GM18505 (cell line): Measurements from ENCODE around the gene RGS2.

Source experiments
- ATAC-seq: cut with Tn5 transposase; IDR thresholded peaks from one replicate; pipeline ENCODE4 v1.9.1; 2021; ENCODE audit not compliant: unreplicated experiment
- POLR2A ChIP-seq: IDR thresholded peaks from 4 replicates; pipeline ENCODE4 v1.6.1; 2011; ENCODE audit warnings: borderline replicate concordance; ENCODE audit not compliant: insufficient read depth, insufficient read length; ENCODE audit errors: extremely low read depth

Gene RGS2, protein sequence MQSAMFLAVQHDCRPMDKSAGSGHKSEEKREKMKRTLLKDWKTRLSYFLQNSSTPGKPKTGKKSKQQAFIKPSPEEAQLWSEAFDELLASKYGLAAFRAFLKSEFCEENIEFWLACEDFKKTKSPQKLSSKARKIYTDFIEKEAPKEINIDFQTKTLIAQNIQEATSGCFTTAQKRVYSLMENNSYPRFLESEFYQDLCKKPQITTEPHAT

DNA sequence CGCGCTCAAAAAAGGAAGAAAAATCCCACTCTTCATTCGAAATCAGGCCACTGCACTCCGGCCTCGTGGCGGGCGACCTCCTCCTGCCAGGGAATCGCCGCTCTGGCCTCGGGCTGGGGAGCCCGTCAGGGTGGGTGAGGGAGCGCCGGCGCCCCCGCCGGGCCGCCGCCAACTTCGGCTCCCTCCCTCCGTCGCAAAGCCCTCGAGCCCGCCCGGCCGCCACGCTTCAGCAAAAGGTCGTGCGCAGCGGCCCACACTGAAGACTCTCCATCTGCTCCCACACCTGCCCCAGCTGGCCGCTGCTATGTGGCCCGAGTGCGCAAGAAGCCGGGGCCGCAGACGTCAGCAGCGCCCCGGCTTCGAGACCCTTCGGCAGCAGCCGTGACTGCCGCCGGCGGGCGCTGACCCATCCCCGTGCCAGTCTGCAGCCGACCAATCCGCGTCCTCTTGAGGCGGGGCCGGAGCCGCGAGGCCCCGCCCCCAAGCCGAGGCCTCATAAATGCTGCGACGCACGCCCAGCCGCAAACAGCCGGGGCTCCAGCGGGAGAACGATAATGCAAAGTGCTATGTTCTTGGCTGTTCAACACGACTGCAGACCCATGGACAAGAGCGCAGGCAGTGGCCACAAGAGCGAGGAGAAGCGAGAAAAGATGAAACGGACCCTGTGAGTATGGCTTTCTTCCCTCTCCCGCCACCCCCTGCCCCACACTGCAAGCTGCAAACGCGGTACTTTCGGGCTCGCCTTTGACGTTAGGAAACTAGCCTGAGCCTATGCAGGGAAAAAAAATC lies at the start of gene RGS2:
Gene RGS2 (plus strand): TSS at position 522 of the 789 bp plus-strand sequence. CDS start 33 bp downstream, at position 555.
- ATAC-seq, result peak; percentile 96
- TF ChIP-seq POLR2A, result peak; percentile 95

DNA sequence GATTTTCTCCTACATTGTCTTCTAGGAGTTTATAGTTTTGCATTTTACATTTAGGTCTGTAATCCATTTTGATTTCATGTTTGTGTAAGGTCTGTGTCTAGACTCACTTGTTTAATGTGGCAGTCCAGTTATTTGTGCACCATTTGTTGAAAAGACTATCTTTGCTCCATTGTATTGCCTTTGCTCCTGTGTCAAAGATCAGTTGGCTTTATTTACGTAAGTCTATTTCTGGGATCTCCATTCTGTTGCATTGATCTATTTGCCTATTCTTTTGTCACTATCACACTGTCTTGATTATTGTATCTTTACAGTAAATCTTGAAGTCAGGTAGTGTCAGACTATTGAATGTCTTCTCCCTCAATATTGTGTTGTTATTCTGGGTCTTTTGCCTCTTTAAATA lies 49.7 kb upstream of the RGS2 start:
- no peak for TF ChIP-seq POLR2A
- no peak for ATAC-seq

DNA sequence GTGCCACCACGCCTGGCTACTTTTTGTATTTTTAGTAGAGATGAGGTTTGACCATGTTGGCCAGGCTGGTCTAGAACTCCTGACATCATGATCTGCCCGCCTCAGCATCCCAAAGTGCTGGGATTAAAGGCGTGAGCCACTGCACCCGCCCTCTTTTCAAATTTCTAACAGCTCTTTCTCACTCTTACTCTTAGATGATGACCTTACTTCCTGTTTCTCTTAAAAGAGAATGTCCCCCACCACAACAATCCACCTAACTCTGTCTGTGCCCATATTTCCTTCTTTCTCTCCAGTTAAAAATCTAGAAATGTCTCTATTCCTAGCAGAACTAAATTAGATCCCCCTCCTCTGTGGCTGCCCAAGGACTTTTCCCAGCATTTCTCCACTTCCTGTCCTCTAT lies 46.6 kb upstream of the RGS2 start:
- no peak for ATAC-seq
- no peak for TF ChIP-seq POLR2A

DNA sequence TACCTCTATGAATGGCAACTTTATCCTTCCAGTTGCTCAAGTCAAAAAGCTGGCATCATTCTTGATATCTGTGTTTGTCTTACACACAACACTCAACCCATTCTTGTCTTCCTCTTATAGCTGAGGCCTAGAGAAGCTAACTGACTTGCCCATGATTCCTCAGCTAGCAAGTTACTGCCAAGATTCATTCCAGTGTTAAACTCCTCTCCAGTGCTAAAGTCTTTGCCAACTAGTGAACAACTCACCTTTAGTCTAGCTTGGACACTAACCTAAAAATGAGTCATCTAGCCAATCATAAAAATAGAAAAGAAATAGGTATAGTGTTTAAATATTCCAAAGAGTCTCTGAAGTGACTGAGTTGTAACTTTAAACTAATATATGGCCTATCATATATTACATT lies 45.6 kb upstream of the RGS2 start:
- ATAC-seq, result no peak
- TF ChIP-seq POLR2A, result no peak

DNA sequence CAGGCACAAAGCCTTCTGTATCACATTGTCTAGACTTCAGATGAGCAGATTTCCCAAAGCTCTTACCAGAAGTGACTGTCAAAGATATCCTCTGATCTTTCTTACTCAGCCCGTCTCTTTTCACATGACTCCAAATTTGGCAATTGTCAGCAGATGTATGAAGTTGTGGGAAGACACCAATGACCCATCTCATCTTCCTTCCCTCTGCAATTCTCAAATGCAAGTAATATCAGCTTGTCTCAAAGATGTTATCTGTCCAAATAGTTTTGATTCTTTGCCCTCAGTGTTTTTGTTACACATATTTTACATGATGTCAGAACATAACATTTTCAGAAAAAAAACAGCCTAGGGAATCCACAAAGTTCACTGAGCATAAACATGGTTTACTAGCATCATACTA lies 45.1 kb upstream of the RGS2 start:
- no peak for ATAC-seq
- TF ChIP-seq POLR2A, result no peak

DNA sequence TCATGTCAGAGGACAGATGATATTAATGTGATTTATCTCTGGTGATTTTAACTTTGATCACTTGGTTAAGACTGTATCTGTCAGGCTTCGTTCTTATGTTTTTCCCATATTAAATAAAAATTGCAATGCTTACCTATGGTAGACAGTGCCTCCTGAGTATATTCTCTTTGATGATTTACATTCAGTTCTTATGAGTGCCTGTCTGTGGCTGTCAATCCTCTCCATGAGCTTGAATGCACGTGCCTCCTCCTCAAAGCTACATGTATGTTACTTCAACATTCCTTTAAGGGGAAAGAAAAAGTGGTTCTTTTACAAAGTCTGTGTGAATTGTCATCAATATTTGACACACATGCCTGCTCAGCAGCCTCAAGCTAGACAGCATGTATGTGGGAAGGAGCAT lies 44.2 kb upstream of the RGS2 start:
- no peak for ATAC-seq
- no peak for TF ChIP-seq POLR2A

DNA sequence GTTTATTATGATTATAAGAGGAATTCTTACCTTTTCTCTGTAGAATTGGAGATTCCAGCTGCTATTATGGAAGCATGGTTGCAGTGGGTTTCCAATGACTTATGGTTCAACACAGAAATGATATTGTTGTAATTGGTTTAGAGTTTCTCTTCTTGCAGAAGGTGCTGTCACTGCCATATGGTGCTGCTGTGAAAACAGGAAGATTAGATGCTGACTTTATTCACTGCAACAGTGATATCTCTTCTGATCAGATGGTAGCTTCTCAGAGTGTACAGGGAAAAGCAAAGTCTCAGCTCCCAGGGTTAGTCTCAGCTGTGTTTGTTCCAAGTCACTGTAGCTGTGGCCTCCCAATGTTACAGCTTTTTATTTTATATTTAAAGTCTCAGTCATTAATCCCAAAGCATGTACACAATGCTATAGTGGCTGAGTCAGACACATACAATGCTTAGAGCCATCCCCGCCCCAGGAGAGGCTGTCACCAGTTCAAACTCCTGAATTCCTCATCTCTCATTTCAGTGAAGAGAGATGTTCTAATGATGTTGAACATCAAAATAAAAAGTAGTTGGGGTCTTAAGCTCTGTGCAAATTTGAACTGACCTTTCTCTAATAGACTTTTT lies 42.7 kb upstream of the RGS2 start:
- TF ChIP-seq POLR2A, result no peak
- ATAC-seq, result no peak

DNA sequence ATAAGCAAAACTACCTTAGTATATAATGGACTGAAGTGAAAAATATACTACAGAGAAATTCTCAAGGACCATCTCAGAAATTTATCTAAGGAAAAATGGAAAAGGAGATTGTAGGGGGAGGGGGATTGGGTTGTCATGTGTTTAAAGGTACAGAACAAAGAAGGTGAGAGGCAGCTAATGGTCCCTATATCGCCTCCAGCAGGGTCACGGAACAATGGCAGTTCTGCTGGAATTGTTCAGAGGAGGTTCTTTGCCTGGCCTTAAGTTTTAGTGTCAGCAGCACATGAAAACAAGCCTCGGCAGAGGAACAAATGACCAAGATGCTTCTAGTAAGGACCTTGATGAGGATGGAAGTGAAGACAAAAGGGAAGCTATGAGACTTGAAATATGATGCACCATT lies 42.0 kb upstream of the RGS2 start:
- no peak for ATAC-seq

DNA sequence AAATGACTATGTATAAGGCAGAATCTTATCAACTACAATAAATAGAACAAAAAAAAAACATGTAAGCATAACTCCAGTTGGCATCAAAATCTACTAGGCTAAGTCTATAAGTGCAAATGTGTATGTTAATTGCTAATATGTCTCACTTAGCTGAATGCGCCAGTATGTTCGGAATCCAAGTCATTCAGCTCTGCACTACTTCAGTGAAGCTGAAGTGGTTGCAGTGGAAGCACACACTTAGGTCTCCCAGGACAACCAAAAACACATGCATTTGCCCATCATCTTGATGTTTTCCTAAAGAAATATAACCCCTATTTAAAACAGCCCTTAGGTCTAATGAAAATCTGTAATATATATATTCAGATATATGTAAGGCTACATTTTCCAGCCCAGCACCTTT lies 41.0 kb upstream of the RGS2 start:
- TF ChIP-seq POLR2A, result no peak
- ATAC-seq, result no peak

More for the DNA sequence above, 42.0 kb upstream of the RGS2 start:
- TF ChIP-seq POLR2A, result no peak

DNA sequence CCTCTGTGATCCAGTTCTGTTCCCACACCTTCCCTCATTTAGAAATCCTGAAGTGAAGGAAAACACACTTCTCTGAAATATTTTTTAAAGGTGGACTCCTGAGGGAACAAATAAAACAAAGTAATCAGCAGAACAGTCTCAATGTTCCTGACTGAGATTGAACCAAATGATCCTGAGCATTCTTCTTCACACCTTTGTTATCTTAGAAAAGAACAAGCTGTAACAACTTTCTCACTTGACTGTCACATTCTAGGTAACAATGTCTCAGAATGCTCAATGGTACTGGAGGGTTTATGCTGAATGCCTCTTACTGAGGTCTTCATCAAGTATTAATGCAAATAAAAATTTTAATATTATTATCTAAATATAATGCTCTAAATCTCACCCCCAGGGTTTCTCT lies 40.4 kb upstream of the RGS2 start:
- no peak for ATAC-seq
- no peak for TF ChIP-seq POLR2A

DNA sequence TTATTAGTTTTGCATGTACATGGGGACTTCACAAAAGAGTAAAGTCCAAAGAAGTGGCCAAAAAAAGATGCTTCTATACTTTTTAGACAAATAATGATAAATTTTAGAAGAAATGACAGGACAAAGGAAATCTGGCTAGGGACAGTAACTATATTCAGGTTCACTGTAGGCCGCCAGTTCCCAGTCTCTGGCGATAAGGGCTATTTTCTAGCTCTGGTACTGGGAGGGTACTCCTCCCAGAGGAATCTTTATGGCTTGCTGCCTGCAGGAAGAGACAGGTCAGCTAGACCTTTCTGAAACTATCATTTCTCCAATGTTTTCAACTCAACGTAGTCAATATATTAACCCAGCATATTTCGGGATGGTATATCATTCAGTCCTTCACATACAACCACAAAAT lies 37.5 kb upstream of the RGS2 start:
- ATAC-seq, result no peak
- TF ChIP-seq POLR2A, result no peak

DNA sequence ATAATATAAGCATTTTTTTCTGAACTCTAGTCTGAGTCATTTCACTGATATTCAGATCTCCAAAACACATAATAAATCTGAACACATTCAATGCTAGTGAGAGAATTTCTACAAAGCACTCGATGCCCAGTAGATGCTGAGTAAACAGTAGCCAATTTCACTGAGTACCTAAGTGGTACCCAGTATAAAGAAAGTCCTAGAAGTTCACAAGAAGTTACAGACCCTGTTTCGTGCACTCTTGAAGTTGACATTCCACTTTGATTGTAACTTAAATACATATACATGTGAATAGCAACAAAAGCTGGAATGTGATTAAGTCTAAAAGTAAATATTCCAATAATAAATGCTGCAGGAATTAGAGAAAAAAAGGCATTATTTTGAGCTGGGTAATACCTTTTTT lies 33.2 kb upstream of the RGS2 start:
- TF ChIP-seq POLR2A, result no peak
- ATAC-seq, result no peak

DNA sequence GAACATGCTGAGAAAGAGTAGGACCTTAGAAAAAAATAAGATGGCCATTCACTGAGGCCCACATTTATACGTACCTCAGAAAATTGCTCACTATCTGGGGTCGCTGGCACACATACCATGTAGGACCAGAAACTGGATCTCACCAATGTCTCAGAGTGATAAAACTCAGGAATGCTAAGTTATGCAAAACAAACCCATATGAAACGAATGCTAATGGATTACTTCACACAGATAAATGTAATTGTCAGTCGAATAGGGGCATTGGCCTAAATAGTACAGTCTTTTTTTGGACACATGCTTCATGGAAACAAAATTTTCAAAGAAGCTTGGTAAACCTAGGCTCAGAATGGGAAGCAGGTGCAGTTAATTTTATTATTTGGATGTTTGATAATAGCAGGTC lies 32.6 kb upstream of the RGS2 start:
- no peak for TF ChIP-seq POLR2A
- ATAC-seq, result no peak

DNA sequence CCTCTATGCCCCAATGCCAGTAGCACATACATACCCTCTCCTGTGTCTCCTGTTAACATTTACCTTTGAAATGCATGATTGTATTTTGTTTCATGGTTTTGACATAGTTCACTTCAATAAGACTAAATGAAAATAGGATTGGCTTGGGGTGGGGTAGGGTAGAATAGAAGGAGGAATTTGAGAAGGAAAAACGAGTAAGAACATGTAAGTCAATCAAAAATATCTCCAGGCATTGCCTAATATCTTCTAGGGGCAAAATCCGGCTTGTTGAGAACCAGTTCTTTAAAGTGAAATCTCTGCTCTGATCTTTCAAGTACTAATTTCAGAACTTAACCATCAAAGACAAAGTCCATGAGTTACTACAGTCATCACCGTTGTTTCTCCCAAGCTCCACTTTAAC lies 31.8 kb upstream of the RGS2 start:
- no peak for TF ChIP-seq POLR2A
- ATAC-seq, result no peak
